PC-9 (cell line): Measurements from ENCODE around the gene RAF1.

Experiments used
- CTCF ChIP-seq: fragments of 200-600 bp; sonication (generic); conservative IDR thresholded peaks from 2 replicates; pipeline ENCODE4 v1.6.1; 2017; ENCODE audit warnings: mixed run types, antibody characterized with exemption, mild to moderate bottlenecking, moderate library complexity
- EZH2 ChIP-seq: fragments of 200-600 bp; sonication (generic); IDR thresholded peaks from 2 replicates; pipeline ENCODE4 v1.8.0; 2017; ENCODE audit warnings: antibody characterized with exemption, low read depth

- no peak for TF ChIP-seq CTCF
- no peak for TF ChIP-seq EZH2
These were observed 96.9 kb downstream of the RAF1 start for GRCh38 chr3:12566976-12567375.
